Effector memory CD4-positive, alpha-beta T cell (primary cell): ENCODE measurements around the gene KDM5A.
"Not testable (repeated sequence)": the region's sequence is repeated elsewhere in the genome, so short reads cannot be mapped to it uniquely, and the experiment has no call there.

Experiments used
- DNase-seq, 3 donors: peaks; one replicate each; pipeline ENCODE4 v3.0.0-alpha.2; 2020
- H3K27ac ChIP-seq: 2 replicates; pipeline ENCODE4 v1.7.0; 2013; ENCODE audit warnings: mild to moderate bottlenecking, low read length, moderate library complexity; ENCODE audit not compliant: insufficient read depth, poor library complexity, severe bottlenecking
- H3K27me3 ChIP-seq: replicated peaks from 2 replicates; pipeline ENCODE4 v1.7.0; 2013; ENCODE audit warnings: mild to moderate bottlenecking, low read length; ENCODE audit not compliant: insufficient read depth, control insufficient read depth, poor library complexity, severe bottlenecking
- H3K36me3 ChIP-seq: 2 replicates; pipeline ENCODE4 v1.7.0; 2013; ENCODE audit warnings: mild to moderate bottlenecking, low read length, moderate library complexity; ENCODE audit not compliant: control insufficient read depth, insufficient read depth
- H3K4me1 ChIP-seq: 2 replicates; pipeline ENCODE4 v1.7.0; 2013; ENCODE audit warnings: low read length, mild to moderate bottlenecking; ENCODE audit not compliant: control insufficient read depth, insufficient read depth, poor library complexity, severe bottlenecking
- H3K4me3 ChIP-seq: 2 replicates; pipeline ENCODE4 v1.7.0; 2013; ENCODE audit warnings: low read length, low read depth, mild to moderate bottlenecking; ENCODE audit not compliant: insufficient read depth, poor library complexity, severe bottlenecking
- H3K9me3 ChIP-seq: 2 replicates; pipeline ENCODE4 v1.7.0; 2013; ENCODE audit warnings: mild to moderate bottlenecking, low read length, moderate library complexity; ENCODE audit not compliant: control insufficient read depth
- total RNA-seq, 3 donors: gene quantifications; one replicate each; lab custom pipeline; 2026; lab: John Stamatoyannopoulos, UW

The KDM5A gene
- total RNA-seq, result 199 to 273 (median 214) reads per million in 3 donors

GRCh38 chr12:389142-390096, at the start of gene KDM5A:
Gene KDM5A, minus strand, starts transcription at chr12:389320. Its CDS starts 229 bp downstream, at chr12:389091.
- Histone ChIP-seq H3K4me1 (peaks cover 15% of the 10 kb centered on the region), H3K4me3 (peak within 1 kb of the TSS; percentile 97), H3K9me3 (no peaks in the 10 kb centered on the region), H3K36me3 (peaks cover 4% of the 10 kb centered on the region), H3K27me3 (no peaks in the 10 kb centered on the region), H3K27ac (peak within 1 kb of the TSS; percentile 94)
- peak; percentile 85 to 88 (median 86) for DNase-seq

GRCh38 chr12:435737-436136, 46.6 kb upstream of the KDM5A start:
- not testable (repeated sequence) for H3K9me3 ChIP-seq, H3K4me1 ChIP-seq, H3K27me3 ChIP-seq, DNase-seq, H3K4me3 ChIP-seq, H3K27ac ChIP-seq
- H3K36me3 ChIP-seq, result peaks cover 10% of the 10 kb centered on the region

GRCh38 chr12:422526-422925, 33.4 kb upstream of the KDM5A start:
- H3K27ac ChIP-seq, result no peak overlapping the region
- no peak for DNase-seq
- H3K27me3 ChIP-seq, result no peaks in the 10 kb centered on the region
- no peaks in the 10 kb centered on the region for H3K9me3 ChIP-seq
- H3K4me3 ChIP-seq, result no peak overlapping the region
- H3K36me3 ChIP-seq, result peaks cover 12% of the 10 kb centered on the region
- no peaks in the 10 kb centered on the region for H3K4me1 ChIP-seq

- Histone ChIP-seq H3K4me1 (no peaks in the 10 kb centered on the region), H3K27ac (no peak overlapping the region), H3K9me3 (no peaks in the 10 kb centered on the region), H3K4me3 (no peak overlapping the region), H3K27me3 (no peaks in the 10 kb centered on the region), H3K36me3 (peaks cover 10% of the 10 kb centered on the region)
- no peak for DNase-seq
These were observed 29.3 kb upstream of the KDM5A start for GRCh38 chr12:418432-418831.

GRCh38 chr12:414859-415258, 25.7 kb upstream of the KDM5A start:
- Histone ChIP-seq H3K4me1 (no peaks in the 10 kb centered on the region), H3K4me3 (no peak overlapping the region), H3K9me3 (no peaks in the 10 kb centered on the region), H3K27ac (no peak overlapping the region), H3K27me3 (no peaks in the 10 kb centered on the region), H3K36me3 (peaks cover 10% of the 10 kb centered on the region)
- no peak for DNase-seq

- no peaks in the 10 kb centered on the region for H3K9me3 ChIP-seq
- DNase-seq, result no peak
- H3K4me3 ChIP-seq, result peak overlapping the region; percentile 90
- no peaks in the 10 kb centered on the region for H3K36me3 ChIP-seq
- H3K4me1 ChIP-seq, result peaks cover 3% of the 10 kb centered on the region
- H3K27ac ChIP-seq, result peak overlapping the region; percentile 55
- no peaks in the 10 kb centered on the region for H3K27me3 ChIP-seq
These were observed 12.9 kb upstream of the KDM5A start for GRCh38 chr12:402029-402389.

GRCh38 chr12:401235-402028, 12.3 kb upstream of the KDM5A start, which contains the start of gene CCDC77:
Gene CCDC77, plus strand, starts transcription at chr12:401644. Its CDS starts 7,740 bp downstream, at chr12:409384.
- H3K27me3 ChIP-seq, result no peaks in the 10 kb centered on the region
- peak within 1 kb of the TSS; percentile 55 for H3K27ac ChIP-seq
- H3K4me1 ChIP-seq, result peaks cover 3% of the 10 kb centered on the region
- peak within 1 kb of the TSS; percentile 90 for H3K4me3 ChIP-seq
- no peaks in the 10 kb centered on the region for H3K36me3 ChIP-seq
- no peaks in the 10 kb centered on the region for H3K9me3 ChIP-seq
- peak; percentile 80 to 90 (median 86) for DNase-seq

GRCh38 chr12:400828-401227, 11.7 kb upstream of the KDM5A start:
- H3K27me3 ChIP-seq, result no peaks in the 10 kb centered on the region
- no peak overlapping the region for H3K27ac ChIP-seq
- peaks cover 3% of the 10 kb centered on the region for H3K4me1 ChIP-seq
- H3K4me3 ChIP-seq, result peak overlapping the region; percentile 90
- no peak for DNase-seq
- H3K9me3 ChIP-seq, result no peaks in the 10 kb centered on the region
- H3K36me3 ChIP-seq, result no peaks in the 10 kb centered on the region

- Histone ChIP-seq H3K36me3 (peaks cover 11% of the 10 kb centered on the region), H3K4me1 (peaks cover 15% of the 10 kb centered on the region), H3K27ac (peak overlapping the region; percentile 94), H3K27me3 (no peaks in the 10 kb centered on the region), H3K9me3 (no peaks in the 10 kb centered on the region), H3K4me3 (peak overlapping the region; percentile 97)
- DNase-seq, result peak; percentile 31 to 45 (median 42)
These were observed 479 bp downstream of the KDM5A start for GRCh38 chr12:388541-389141.
